Peyer's patch (tissue), 4 donors: ENCODE results near the gene TEK.

ENCODE experiments used
- CTCF ChIP-seq, 6 experiments: fragments of 450-650 bp in 4 of 6; fragments of 200-600 bp in 2 of 6; sonication (generic) in 1 of 6; IDR thresholded peaks; one replicate each; pipeline ENCODE4 v1.5.1; 2017 to 2019; ENCODE audit warnings: antibody characterized with exemption in 6 of 6, mild to moderate bottlenecking in 3 of 6, moderate library complexity in 1 of 6
- POLR2A ChIP-seq, 2 donors: fragments of 450-650 bp; IDR thresholded peaks; one replicate each; pipeline ENCODE4 v1.5.1; 2017; ENCODE audit warnings: antibody characterized with exemption in 2 of 2, mild to moderate bottlenecking in 2 of 2, moderate library complexity in 2 of 2

DNA sequence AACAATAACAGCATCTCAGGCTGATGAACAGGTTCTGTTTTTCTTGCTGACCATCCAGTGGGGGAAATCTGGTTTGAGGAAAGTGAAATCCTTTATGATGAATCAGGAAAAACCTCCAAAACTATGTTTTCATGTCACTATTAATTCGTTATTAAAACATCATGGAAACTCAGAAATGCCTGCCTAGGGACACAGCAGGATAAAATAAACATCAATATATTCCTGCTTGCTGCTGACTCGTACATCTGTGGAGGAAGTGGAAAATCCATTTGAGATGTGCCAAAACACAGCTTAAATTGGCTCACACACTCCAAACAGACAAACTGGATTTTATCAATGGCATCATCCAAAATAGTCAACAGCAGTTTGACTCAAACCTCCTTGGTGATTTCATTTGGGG lies 53.0 kb downstream of the TEK start:
- TF ChIP-seq CTCF (IDR thresholded peaks at IDR 0.05) (no peak), POLR2A (IDR thresholded peaks at IDR 0.05) (no peak)
